ENCODE results near the gene RBM24. TPM values are rescaled to one million over a fixed set of nuclear protein-coding genes. Genes with fewer than 3 reads are reported as not detected.

RBM24 gene
- total and polyA plus RNA-seq, 2 experiments from 2014 or later = 0.29 to 0.97 TPM

- H2AFZ ChIP-seq = peak overlapping the region; percentile 89
These were observed 540 bp upstream of the RBM24 start for GRCh38 chr6:17280552-17281090.

GRCh38 chr6:17281497-17282481, 628 bp downstream of the RBM24 start:
- DNase-seq (ENCODE audit: low spot score) = no peak
- Histone ChIP-seq H2AFZ (peak overlapping the region; percentile 53), H3K9me3 (ENCODE audit: low read depth) (no peaks in the 10 kb centered on the region), H3K4me1 (ENCODE audit: insufficient read depth) (peaks cover 4% of the 10 kb centered on the region), H3K27ac (no peak overlapping the region), H3K9me2 (replicated peaks; ENCODE audit: insufficient read depth) (no peaks in the 10 kb centered on the region), H3K79me2 (no peaks in the 10 kb centered on the region), H3K36me3 (replicated peaks; ENCODE audit: insufficient read depth, low read depth) (no peaks in the 10 kb centered on the region), H3K4me2 (peak overlapping the region; percentile 96), H3K4me3 (peak overlapping the region; percentile 80), H3K27me3 (peaks cover 45% of the 10 kb centered on the region), H4K20me1 (ENCODE audit: insufficient read depth, poor library complexity, severe bottlenecking) (no peaks in the 10 kb centered on the region)
- WGBS (ENCODE audit: low lambda C conversion rate, missing lambda C conversion rate) = 2% methylated on average over 40 of the region's 77 CpGs
- TF ChIP-seq EZH2 (IDR thresholded peaks at IDR 0.05; ENCODE audit: borderline replicate concordance) = peak; percentile 43
- no peak for TF ChIP-seq CTCF (IDR thresholded peaks at IDR 0.05; ENCODE audit: poor library complexity)
- no peak for TF ChIP-seq EZH2phosphoT487 (IDR thresholded peaks at IDR 0.05; ENCODE audit: low read depth, severe bottlenecking, unreplicated experiment)

More at GRCh38 chr6:17280552-17281090, 540 bp upstream of the RBM24 start:
- Histone ChIP-seq H3K27ac (no peak overlapping the region), H3K79me2 (no peaks in the 10 kb centered on the region), H4K20me1 (ENCODE audit: insufficient read depth, poor library complexity, severe bottlenecking) (no peaks in the 10 kb centered on the region), H3K4me3 (peak overlapping the region; percentile 79), H3K9me3 (ENCODE audit: low read depth) (no peaks in the 10 kb centered on the region), H3K27me3 (peaks cover 47% of the 10 kb centered on the region), H3K4me2 (peak overlapping the region; percentile 96), H3K4me1 (ENCODE audit: insufficient read depth) (peaks cover 4% of the 10 kb centered on the region), H3K36me3 (replicated peaks; ENCODE audit: insufficient read depth, low read depth) (no peaks in the 10 kb centered on the region), H3K9me2 (replicated peaks; ENCODE audit: insufficient read depth) (no peaks in the 10 kb centered on the region)
- 2% methylated on average over 40 of the region's 55 CpGs for WGBS (ENCODE audit: low lambda C conversion rate, missing lambda C conversion rate)
- TF ChIP-seq EZH2 (IDR thresholded peaks at IDR 0.05; ENCODE audit: borderline replicate concordance) = no peak
- TF ChIP-seq CTCF (IDR thresholded peaks at IDR 0.05; ENCODE audit: poor library complexity) = no peak
- no peak for TF ChIP-seq EZH2phosphoT487 (IDR thresholded peaks at IDR 0.05; ENCODE audit: low read depth, severe bottlenecking, unreplicated experiment)
- peak; percentile 62 for DNase-seq (ENCODE audit: low spot score)

GRCh38 chr6:17283074-17283473, 1.9 kb downstream of the RBM24 start:
- TF ChIP-seq EZH2 (IDR thresholded peaks at IDR 0.05; ENCODE audit: borderline replicate concordance) (no peak), CTCF (IDR thresholded peaks at IDR 0.05; ENCODE audit: poor library complexity) (no peak), EZH2phosphoT487 (IDR thresholded peaks at IDR 0.05; ENCODE audit: low read depth, severe bottlenecking, unreplicated experiment) (no peak)
- WGBS (ENCODE audit: low lambda C conversion rate, missing lambda C conversion rate) = 95% methylated on average over 4 of the region's 4 CpGs
- no peaks in the 10 kb centered on the region for H4K20me1 ChIP-seq (ENCODE audit: insufficient read depth, poor library complexity, severe bottlenecking)
- no peak overlapping the region for H3K4me3 ChIP-seq
- H3K27me3 ChIP-seq = peaks cover 44% of the 10 kb centered on the region
- no peak for DNase-seq (ENCODE audit: low spot score)
- no peaks in the 10 kb centered on the region for H3K36me3 ChIP-seq (replicated peaks; ENCODE audit: insufficient read depth, low read depth)
- H3K4me1 ChIP-seq (ENCODE audit: insufficient read depth) = peaks cover 4% of the 10 kb centered on the region
- no peaks in the 10 kb centered on the region for H3K9me3 ChIP-seq (ENCODE audit: low read depth)
- no peaks in the 10 kb centered on the region for H3K9me2 ChIP-seq (replicated peaks; ENCODE audit: insufficient read depth)
- H3K79me2 ChIP-seq = no peaks in the 10 kb centered on the region
- H3K27ac ChIP-seq = no peak overlapping the region
- peak overlapping the region; percentile 96 for H3K4me2 ChIP-seq
- H2AFZ ChIP-seq = no peak overlapping the region
